Mucosa of rectum (tissue), 2 donors: ENCODE measurements around the gene RHEB.
A peak's percentile ranks its signal among the peaks of the same experiment; 100 is the strongest.

ENCODE experiments used
- H3K27ac ChIP-seq, 2 donors: one replicate each; pipeline ENCODE4 v1.7.0; 2013; ENCODE audit warnings: inconsistent platforms in 2 of 2, low read depth in 2 of 2, low read length in 2 of 2
- H3K27me3 ChIP-seq, 2 donors: one replicate each; pipeline ENCODE4 v1.7.0; 2013; ENCODE audit warnings: low read length in 2 of 2; ENCODE audit not compliant: control insufficient read depth in 2 of 2, insufficient read depth in 2 of 2
- H3K36me3 ChIP-seq, 2 donors: one replicate each; pipeline ENCODE4 v1.7.0; 2013; ENCODE audit warnings: low read length in 2 of 2; ENCODE audit not compliant: control insufficient read depth in 2 of 2, insufficient read depth in 2 of 2
- H3K4me1 ChIP-seq, 2 donors: one replicate each; pipeline ENCODE4 v1.7.0; 2013; ENCODE audit warnings: low read length in 2 of 2, mild to moderate bottlenecking in 1 of 2; ENCODE audit not compliant: control insufficient read depth in 2 of 2, insufficient read depth in 2 of 2
- H3K4me3 ChIP-seq, 2 donors: one replicate each; pipeline ENCODE4 v1.7.0; 2013; ENCODE audit warnings: low read length in 2 of 2
- H3K9ac ChIP-seq, 2 donors: one replicate each; pipeline ENCODE4 v1.7.0; 2013; ENCODE audit warnings: low read length in 2 of 2, low read depth in 1 of 2, mild to moderate bottlenecking in 1 of 2
- H3K9me3 ChIP-seq, 2 donors: one replicate each; pipeline ENCODE4 v1.7.0; 2013; ENCODE audit warnings: low read length in 2 of 2; ENCODE audit not compliant: control insufficient read depth in 2 of 2
- donor health status: healthy.
- donor health status: Normal muscosa, but diverticular disease.

The RHEB gene

GRCh38 chr7:151451626-151452571 lies 67.8 kb downstream of the RHEB start:
- no peaks in the 10 kb centered on the region for H3K36me3 ChIP-seq
- no peak overlapping the region for H3K27ac ChIP-seq
- H3K9ac ChIP-seq: no peak overlapping the region
- no peak overlapping the region for H3K4me3 ChIP-seq
- no peaks in the 10 kb centered on the region for H3K9me3 ChIP-seq
- H3K4me1 ChIP-seq: peaks cover 4 to 6% of the 10 kb centered on the region in 2 donors
- H3K27me3 ChIP-seq: no peaks in the 10 kb centered on the region

- no peak overlapping the region for H3K4me3 ChIP-seq
- peaks cover 4 to 6% of the 10 kb centered on the region in 2 donors for H3K4me1 ChIP-seq
- H3K9ac ChIP-seq: no peak overlapping the region
- no peak overlapping the region for H3K27ac ChIP-seq
- no peaks in the 10 kb centered on the region for H3K27me3 ChIP-seq
- no peaks in the 10 kb centered on the region for H3K36me3 ChIP-seq
- H3K9me3 ChIP-seq: no peaks in the 10 kb centered on the region
Measured at GRCh38 chr7:151451156-151451555, 68.5 kb downstream of the RHEB start.

GRCh38 chr7:151449990-151450389 lies 69.7 kb downstream of the RHEB start:
- Histone ChIP-seq H3K4me3 (no peak overlapping the region), H3K4me1 (peaks cover 4 to 6% of the 10 kb centered on the region in 2 donors), H3K9ac (no peak overlapping the region), H3K27me3 (no peaks in the 10 kb centered on the region), H3K36me3 (no peaks in the 10 kb centered on the region), H3K27ac (no peak overlapping the region), H3K9me3 (no peaks in the 10 kb centered on the region)

GRCh38 chr7:151448261-151449252 lies 71.1 kb downstream of the RHEB start:
- H3K9ac ChIP-seq: peak overlapping the region; percentile 24 to 66
- H3K27me3 ChIP-seq: no peaks in the 10 kb centered on the region
- H3K9me3 ChIP-seq: no peaks in the 10 kb centered on the region
- no peaks in the 10 kb centered on the region for H3K36me3 ChIP-seq
- H3K27ac ChIP-seq: peak overlapping the region in 1 of 2 donors; percentile 4
- H3K4me3 ChIP-seq: peak overlapping the region; percentile 61 to 69
- H3K4me1 ChIP-seq: peaks cover 4 to 6% of the 10 kb centered on the region in 2 donors

- Histone ChIP-seq H3K36me3 (no peaks in the 10 kb centered on the region), H3K27ac (no peak overlapping the region), H3K4me1 (peaks cover 4 to 6% of the 10 kb centered on the region in 2 donors), H3K9me3 (no peaks in the 10 kb centered on the region), H3K4me3 (peak overlapping the region; percentile 61 to 69), H3K27me3 (no peaks in the 10 kb centered on the region), H3K9ac (peak overlapping the region in 1 of 2 donors; percentile 66)
Measured at GRCh38 chr7:151447901-151448260, 71.8 kb downstream of the RHEB start.

GRCh38 chr7:151447312-151447711 lies 72.4 kb downstream of the RHEB start:
- Histone ChIP-seq H3K27me3 (no peaks in the 10 kb centered on the region), H3K4me3 (no peak overlapping the region), H3K36me3 (no peaks in the 10 kb centered on the region), H3K27ac (no peak overlapping the region), H3K9ac (no peak overlapping the region), H3K4me1 (peaks cover 4 to 6% of the 10 kb centered on the region in 2 donors), H3K9me3 (no peaks in the 10 kb centered on the region)

- Histone ChIP-seq H3K4me3 (no peak overlapping the region), H3K4me1 (peaks cover 4 to 6% of the 10 kb centered on the region in 2 donors)
Measured at GRCh38 chr7:151446412-151446811, 73.3 kb downstream of the RHEB start.

GRCh38 chr7:151444632-151445031 lies 75.1 kb downstream of the RHEB start:
- H3K36me3 ChIP-seq: no peaks in the 10 kb centered on the region
- no peaks in the 10 kb centered on the region for H3K9me3 ChIP-seq
- no peak overlapping the region for H3K9ac ChIP-seq
- peaks cover 4 to 15% of the 10 kb centered on the region in 2 donors for H3K27me3 ChIP-seq
- H3K4me1 ChIP-seq: peaks cover 6% of the 10 kb centered on the region in 2 donors
- no peak overlapping the region for H3K4me3 ChIP-seq
- H3K27ac ChIP-seq: no peak overlapping the region

More at GRCh38 chr7:151446412-151446811, 73.3 kb downstream of the RHEB start:
- Histone ChIP-seq H3K36me3 (no peaks in the 10 kb centered on the region), H3K27ac (no peak overlapping the region), H3K27me3 (peaks cover 0 to under 1% of the 10 kb centered on the region in 2 donors), H3K9ac (no peak overlapping the region), H3K9me3 (no peaks in the 10 kb centered on the region)

GRCh38 chr7:151442776-151443496 lies 76.8 kb downstream of the RHEB start:
- H3K36me3 ChIP-seq: no peaks in the 10 kb centered on the region
- H3K27ac ChIP-seq: no peak overlapping the region
- H3K27me3 ChIP-seq: peaks cover 4 to 21% of the 10 kb centered on the region in 2 donors
- no peaks in the 10 kb centered on the region for H3K9me3 ChIP-seq
- peaks cover 0 to 2% of the 10 kb centered on the region in 2 donors for H3K4me1 ChIP-seq
- no peak overlapping the region for H3K9ac ChIP-seq
- no peak overlapping the region for H3K4me3 ChIP-seq
